BLaER1 treated with 17β-estradiol and CSF1 and Interleukin-3, amounts not matched to agents 10 nM and 100 nM (cell line): ENCODE results near the gene SPATS2.
"Not testable (repeated sequence)": the region's sequence is repeated elsewhere in the genome, so short reads cannot be mapped to it uniquely, and the experiment has no call there.

ENCODE experiments used
- H3K27ac ChIP-seq, 11 experiments: shearing (Covaris generic); formaldehyde crosslinking; 2 replicates each; pipeline ENCODE4 v1.8.1; 2022
- H3K27me3 ChIP-seq, 11 experiments: shearing (Covaris generic); formaldehyde crosslinking; 2 replicates each; pipeline ENCODE4 v1.8.1; 2022
- H3K36me3 ChIP-seq, 11 experiments: shearing (Covaris generic); formaldehyde crosslinking; 2 replicates each; pipeline ENCODE4 v1.8.1; 2022
- H3K4me1 ChIP-seq, 10 experiments: shearing (Covaris generic); formaldehyde crosslinking; 2 replicates each; pipeline ENCODE4 v1.8.1; 2022
- H3K4me2 ChIP-seq, 11 experiments: shearing (Covaris generic); formaldehyde crosslinking; 2 replicates each; pipeline ENCODE4 v1.8.1; 2022
- H3K4me3 ChIP-seq, 10 experiments: shearing (Covaris generic); formaldehyde crosslinking; 2 replicates each; pipeline ENCODE4 v1.8.1; 2022
- H3K9ac ChIP-seq, 11 experiments: shearing (Covaris generic); formaldehyde crosslinking; 2 replicates each; pipeline ENCODE4 v1.8.1; 2022
- H3K9me3 ChIP-seq, 11 experiments: shearing (Covaris generic); formaldehyde crosslinking; replicated peaks in 1 of 11; 2 replicates each; pipeline ENCODE4 v1.8.1; 2022
- H4K20me1 ChIP-seq, 11 experiments: shearing (Covaris generic); formaldehyde crosslinking; 2 replicates each; pipeline ENCODE4 v1.8.1; 2022
- Cebpa-rat ChIP-seq, 11 experiments: shearing (Covaris generic); IDR thresholded peaks; 2 replicates each; pipeline ENCODE4 v1.8.1; 2022

Gene SPATS2

GRCh38 chr12:49507139-49507538 lies 139.9 kb downstream of the SPATS2 start:
- Histone ChIP-seq H4K20me1 (no peaks in the 10 kb centered on the region; a peak in 1 of 22 replicates), H3K9me3 (no peaks in the 10 kb centered on the region), H3K27ac (no peak overlapping the region), H3K4me2 (no peak overlapping the region), H3K27me3 (no peaks in the 10 kb centered on the region), H3K9ac (no peak overlapping the region), H3K4me3 (no peak overlapping the region), H3K4me1 (peaks cover 15 to 18% (median 17%) of the 10 kb centered on the region in 10 experiments), H3K36me3 (peaks cover 26 to 64% (median 47%) of the 10 kb centered on the region in 11 experiments)
- no peak for TF ChIP-seq Cebpa-rat (IDR thresholded peaks at IDR 0.05)

DNA sequence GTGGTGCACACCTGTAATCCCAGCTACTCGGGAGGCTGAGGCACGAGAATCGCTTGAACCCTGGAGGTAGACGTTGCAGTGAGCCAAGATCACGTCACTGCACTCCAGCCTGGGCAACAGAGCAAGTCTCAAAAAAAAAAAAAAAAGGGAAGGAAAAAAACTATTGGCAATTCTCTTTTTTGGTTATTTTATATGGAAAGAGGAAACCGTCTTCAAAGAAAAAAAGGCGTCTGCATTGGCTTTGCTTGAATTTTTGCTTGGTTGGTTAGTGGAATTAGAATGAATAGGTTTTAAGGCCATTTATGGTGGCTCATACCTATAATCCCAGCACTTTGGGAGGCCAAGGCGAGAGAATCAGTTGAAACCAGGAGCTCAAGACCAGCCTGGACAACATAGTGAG lies 142.4 kb downstream of the SPATS2 start:
- H3K4me3 ChIP-seq, H3K9ac ChIP-seq, H3K9me3 ChIP-seq, H4K20me1 ChIP-seq, H3K27me3 ChIP-seq, H3K27ac ChIP-seq: not testable (repeated sequence)
- Histone ChIP-seq H3K4me2 (peak overlapping the region in 4 of 11 experiments; percentile 58 to 77 (median 60); a peak in 4 of 22 replicates), H3K4me1 (peaks cover 16 to 22% (median 17%) of the 10 kb centered on the region in 10 experiments), H3K36me3 (peaks cover 15 to 39% (median 26%) of the 10 kb centered on the region in 11 experiments)

DNA sequence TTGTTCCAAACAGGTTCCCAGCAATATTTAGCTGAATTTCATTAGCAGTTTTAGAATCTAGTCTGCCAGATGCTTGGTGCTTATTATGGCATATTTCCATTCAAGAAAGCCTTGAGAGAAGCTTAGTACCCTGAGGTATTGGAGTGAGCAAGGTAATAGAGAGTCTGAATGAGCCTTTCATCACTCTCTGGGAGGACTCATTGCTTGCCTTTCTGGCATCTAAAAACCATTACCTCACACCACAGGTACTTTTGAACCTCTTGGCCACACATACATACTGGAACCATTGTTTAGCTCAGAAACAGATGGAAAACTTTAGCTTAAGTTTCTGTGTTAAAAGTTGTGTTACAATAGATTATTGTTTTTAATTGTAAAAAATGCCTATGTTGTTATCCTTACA lies 144.1 kb downstream of the SPATS2 start:
- H3K9me3 ChIP-seq, result no peaks in the 10 kb centered on the region
- no peak overlapping the region for H3K27ac ChIP-seq
- no peaks in the 10 kb centered on the region; a peak in 1 of 22 replicates for H4K20me1 ChIP-seq
- H3K36me3 ChIP-seq, result peaks cover 6 to 25% (median 14%) of the 10 kb centered on the region in 11 experiments
- peaks cover 17 to 33% (median 27%) of the 10 kb centered on the region in 10 experiments for H3K4me1 ChIP-seq
- H3K4me2 ChIP-seq, result peak overlapping the region in 7 of 11 experiments; percentile 58 to 82 (median 67); a peak in 13 of 22 replicates
- TF ChIP-seq Cebpa-rat (IDR thresholded peaks at IDR 0.05), result no peak
- no peak overlapping the region for H3K4me3 ChIP-seq
- no peak overlapping the region for H3K9ac ChIP-seq
- no peaks in the 10 kb centered on the region for H3K27me3 ChIP-seq

- no peaks in the 10 kb centered on the region for H3K27me3 ChIP-seq
- H4K20me1 ChIP-seq, result no peaks in the 10 kb centered on the region; a peak in 1 of 22 replicates
- TF ChIP-seq Cebpa-rat (IDR thresholded peaks at IDR 0.05), result no peak
- H3K9me3 ChIP-seq, result no peaks in the 10 kb centered on the region
- H3K36me3 ChIP-seq, result peaks cover 6 to 25% (median 12%) of the 10 kb centered on the region in 11 experiments; a peak in 13 of 22 replicates
- H3K27ac ChIP-seq, result no peak overlapping the region
- no peak overlapping the region for H3K4me3 ChIP-seq
- no peak overlapping the region for H3K4me2 ChIP-seq
- H3K9ac ChIP-seq, result no peak overlapping the region
- peaks cover 17 to 33% (median 27%) of the 10 kb centered on the region in 10 experiments for H3K4me1 ChIP-seq
Observed at GRCh38 chr12:49512546-49512945, 145.3 kb downstream of the SPATS2 start.

- H4K20me1 ChIP-seq, result no peaks in the 10 kb centered on the region; a peak in 1 of 22 replicates
- peak overlapping the region in 9 of 11 experiments; percentile 9 to 55 (median 26); a peak in 12 of 22 replicates for H3K4me2 ChIP-seq
- H3K27me3 ChIP-seq, result no peaks in the 10 kb centered on the region
- H3K4me3 ChIP-seq, result no peak overlapping the region
- TF ChIP-seq Cebpa-rat (IDR thresholded peaks at IDR 0.05), result no peak
- H3K9me3 ChIP-seq, result no peaks in the 10 kb centered on the region
- peak overlapping the region in 1 of 11 experiments; percentile 21; a peak in 2 of 22 replicates for H3K27ac ChIP-seq
- H3K36me3 ChIP-seq, result peaks cover 4 to 36% (median 14%) of the 10 kb centered on the region in 11 experiments; a peak in 13 of 22 replicates
- H3K4me1 ChIP-seq, result peaks cover 12 to 25% (median 21%) of the 10 kb centered on the region in 10 experiments
- H3K9ac ChIP-seq, result peak overlapping the region in 1 of 11 experiments; percentile 39; a peak in 1 of 22 replicates
Observed at GRCh38 chr12:49515266-49515665, 148.0 kb downstream of the SPATS2 start.

GRCh38 chr12:49518914-49519573 lies 151.8 kb downstream of the SPATS2 start:
- no peak overlapping the region for H3K27ac ChIP-seq
- H3K9ac ChIP-seq, result no peak overlapping the region
- no peak overlapping the region for H3K4me2 ChIP-seq
- H3K4me1 ChIP-seq, result peaks cover 0 to 14% (median 11%) of the 10 kb centered on the region in 10 experiments; a peak in 16 of 20 replicates
- H3K27me3 ChIP-seq, result no peaks in the 10 kb centered on the region
- TF ChIP-seq Cebpa-rat (IDR thresholded peaks at IDR 0.05), result no peak
- no peaks in the 10 kb centered on the region for H3K9me3 ChIP-seq
- H3K36me3 ChIP-seq, result peaks cover 14 to 67% (median 33%) of the 10 kb centered on the region in 11 experiments; a peak in 21 of 22 replicates
- H4K20me1 ChIP-seq, result no peaks in the 10 kb centered on the region
- H3K4me3 ChIP-seq, result no peak overlapping the region

DNA sequence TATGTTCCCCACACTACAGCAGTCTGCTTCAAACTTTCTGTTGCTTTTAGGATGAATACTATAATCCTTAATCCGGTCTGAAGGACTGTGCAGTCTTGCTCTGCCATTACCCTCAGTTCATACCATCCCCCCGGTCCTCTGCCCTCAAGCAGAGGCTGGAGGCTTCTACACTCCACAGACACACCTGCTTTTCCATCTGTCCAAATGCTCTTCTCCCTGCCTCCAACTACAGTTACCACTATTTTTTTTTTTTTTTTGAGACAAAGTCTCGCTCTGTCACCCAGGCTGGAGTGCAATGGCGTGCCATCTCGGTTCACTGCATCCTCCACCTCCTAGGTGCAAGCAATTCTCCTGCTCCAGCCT lies 152.3 kb downstream of the SPATS2 start:
- Histone ChIP-seq H3K27me3 (no peaks in the 10 kb centered on the region), H3K9ac (no peak overlapping the region), H3K36me3 (peaks cover 20 to 72% (median 37%) of the 10 kb centered on the region in 11 experiments), H4K20me1 (no peaks in the 10 kb centered on the region), H3K9me3 (no peaks in the 10 kb centered on the region), H3K4me1 (peaks cover 0 to 12% (median 11%) of the 10 kb centered on the region in 10 experiments; a peak in 16 of 20 replicates), H3K4me3 (no peak overlapping the region), H3K27ac (no peak overlapping the region), H3K4me2 (no peak overlapping the region)
- TF ChIP-seq Cebpa-rat (IDR thresholded peaks at IDR 0.05), result no peak

GRCh38 chr12:49521389-49521788 lies 154.1 kb downstream of the SPATS2 start:
- H3K9me3 ChIP-seq, result no peaks in the 10 kb centered on the region
- no peaks in the 10 kb centered on the region for H3K4me1 ChIP-seq
- no peak overlapping the region for H3K9ac ChIP-seq
- H3K4me3 ChIP-seq, result no peak overlapping the region
- H3K27ac ChIP-seq, result no peak overlapping the region
- H3K36me3 ChIP-seq, result peaks cover 38 to 91% (median 56%) of the 10 kb centered on the region in 11 experiments
- no peak overlapping the region for H3K4me2 ChIP-seq
- H4K20me1 ChIP-seq, result no peaks in the 10 kb centered on the region
- no peaks in the 10 kb centered on the region for H3K27me3 ChIP-seq
- no peak for TF ChIP-seq Cebpa-rat (IDR thresholded peaks at IDR 0.05)

DNA sequence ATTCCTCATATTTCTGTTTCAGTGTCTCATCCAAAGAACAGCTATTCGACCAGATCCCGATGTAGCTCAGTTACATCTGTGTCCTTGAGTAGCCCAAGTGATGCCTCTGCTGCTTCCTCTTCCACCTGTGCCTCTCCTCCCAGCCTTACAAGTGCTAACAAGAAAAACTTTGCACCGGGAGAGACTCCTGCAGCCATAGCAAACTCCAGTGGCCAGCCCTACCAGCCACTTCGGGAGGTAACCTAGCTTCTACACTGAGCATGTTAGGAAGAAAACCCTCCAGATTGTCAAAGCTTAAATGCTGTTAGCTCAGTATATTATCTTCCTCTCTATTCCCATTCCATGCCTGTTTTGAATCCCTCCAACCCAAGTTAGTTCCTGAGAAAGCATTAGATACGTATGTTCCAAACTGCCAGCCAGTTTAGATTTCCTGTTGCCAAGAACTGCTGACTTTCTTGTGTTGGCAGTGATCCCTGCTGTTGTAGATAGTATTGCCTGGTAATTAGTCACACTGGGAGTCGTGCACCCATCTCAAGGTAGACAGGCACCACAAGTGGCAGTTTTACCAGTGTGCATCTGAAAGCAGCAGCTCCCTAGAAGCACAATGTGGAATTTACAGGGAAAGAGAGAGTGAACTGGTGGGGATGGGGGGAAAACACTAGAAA lies 157.5 kb downstream of the SPATS2 start:
- no peak overlapping the region for H3K4me3 ChIP-seq
- no peak for TF ChIP-seq Cebpa-rat (IDR thresholded peaks at IDR 0.05)
- peaks cover 36 to 90% (median 53%) of the 10 kb centered on the region in 11 experiments for H3K36me3 ChIP-seq
- H4K20me1 ChIP-seq, result 0 out of 22 replicates have a peak, but pooled peaks cover 0 to 4% (median 0%) of the 10 kb centered on the region in 11 experiments
- no peak overlapping the region for H3K4me2 ChIP-seq
- H3K27ac ChIP-seq, result no peak overlapping the region
- H3K27me3 ChIP-seq, result no peaks in the 10 kb centered on the region
- peaks cover 8 to 15% (median 10%) of the 10 kb centered on the region in 10 experiments; a peak in 18 of 20 replicates for H3K4me1 ChIP-seq
- H3K9ac ChIP-seq, result no peak overlapping the region
- H3K9me3 ChIP-seq, result no peaks in the 10 kb centered on the region
